Stimulated activated CD8-positive, alpha-beta memory T cell treated with anti-CD3 and anti-CD28 coated beads, Interleukin-12 subunit alpha, Interleukin-12 subunit beta, amount 100 ng/mL, for 4 hours (primary cell): ENCODE data around the gene KISS1R.

Source experiments
- DNase-seq: peaks from one replicate; pipeline ENCODE4 v3.0.0-alpha.2; 2020; ENCODE audit warnings: low read depth

The KISS1R gene

GRCh38 chr19:939439-939838 is 22.3 kb downstream of the KISS1R start:
- DNase-seq: no peak

- no peak for DNase-seq
Observed at GRCh38 chr19:939922-940321, 22.8 kb downstream of the KISS1R start.

GRCh38 chr19:940591-941291 is 23.6 kb downstream of the KISS1R start:
- peak; percentile 54 for DNase-seq

DNA sequence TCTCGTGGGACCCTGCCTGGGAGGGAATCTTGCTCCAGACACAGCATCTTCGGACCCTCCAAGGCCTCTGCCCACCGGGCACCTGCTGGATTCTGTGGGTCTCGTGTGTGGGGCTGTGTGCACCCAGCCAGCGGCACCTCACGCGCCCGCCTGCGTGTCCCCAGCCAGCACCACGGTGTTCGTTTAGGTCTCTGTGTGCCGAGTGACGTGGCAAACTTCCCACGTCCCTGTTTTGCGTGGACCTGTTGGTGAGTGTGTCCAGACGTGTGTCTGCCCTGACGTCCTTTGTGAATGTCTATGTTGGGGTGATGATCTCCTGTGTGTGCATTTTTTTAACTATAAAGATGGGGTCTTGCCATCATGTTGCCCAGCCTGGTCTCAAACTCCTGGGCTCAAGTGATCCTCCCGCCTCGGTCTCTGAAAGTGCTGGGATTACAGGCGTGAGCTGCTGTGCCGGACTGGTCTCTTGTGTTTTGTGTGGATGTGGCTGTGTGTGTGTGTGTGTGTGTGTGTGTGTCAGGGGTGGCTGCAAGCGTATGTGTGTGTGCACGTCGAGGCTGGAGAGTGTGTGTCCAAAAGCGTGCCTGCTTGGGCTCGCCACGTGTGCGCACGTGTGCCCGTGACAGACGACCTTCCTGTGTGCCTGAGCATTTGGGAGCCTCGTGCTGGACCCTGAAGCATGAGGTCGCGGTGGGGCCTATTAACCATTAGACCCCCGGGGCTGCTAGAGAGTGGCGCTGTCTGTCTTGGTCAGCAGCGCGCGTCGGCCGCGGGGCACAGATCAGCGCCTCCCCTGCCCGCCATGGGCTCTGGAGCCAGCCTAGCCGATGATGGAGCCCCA is 24.4 kb downstream of the KISS1R start:
- DNase-seq: no peak

DNA sequence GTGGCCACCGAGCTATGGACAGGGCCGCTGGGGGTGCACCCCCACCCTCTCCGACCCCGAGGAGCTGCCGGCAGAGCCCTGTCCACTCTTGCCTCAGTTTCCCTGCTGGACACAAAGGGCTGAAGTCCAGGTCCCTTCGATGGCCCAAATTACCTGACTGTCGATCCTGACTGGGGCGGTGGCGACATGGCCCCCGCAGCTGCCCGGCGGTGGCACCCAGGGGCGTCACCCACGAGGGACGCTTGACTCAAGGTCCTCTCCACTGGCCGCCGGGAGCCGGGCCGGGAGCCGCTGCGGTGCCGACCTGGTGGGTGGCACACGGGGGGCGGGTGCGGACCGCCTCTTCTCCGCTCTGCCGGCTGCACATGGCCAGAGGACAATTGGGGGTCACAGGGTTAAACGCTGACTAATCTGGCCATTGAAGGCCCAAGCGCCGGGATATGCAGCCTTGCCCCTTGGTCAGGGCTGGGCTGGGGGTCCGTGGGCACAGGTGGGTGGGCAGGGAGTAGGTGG is 25.1 kb downstream of the KISS1R start:
- no peak for DNase-seq

DNA sequence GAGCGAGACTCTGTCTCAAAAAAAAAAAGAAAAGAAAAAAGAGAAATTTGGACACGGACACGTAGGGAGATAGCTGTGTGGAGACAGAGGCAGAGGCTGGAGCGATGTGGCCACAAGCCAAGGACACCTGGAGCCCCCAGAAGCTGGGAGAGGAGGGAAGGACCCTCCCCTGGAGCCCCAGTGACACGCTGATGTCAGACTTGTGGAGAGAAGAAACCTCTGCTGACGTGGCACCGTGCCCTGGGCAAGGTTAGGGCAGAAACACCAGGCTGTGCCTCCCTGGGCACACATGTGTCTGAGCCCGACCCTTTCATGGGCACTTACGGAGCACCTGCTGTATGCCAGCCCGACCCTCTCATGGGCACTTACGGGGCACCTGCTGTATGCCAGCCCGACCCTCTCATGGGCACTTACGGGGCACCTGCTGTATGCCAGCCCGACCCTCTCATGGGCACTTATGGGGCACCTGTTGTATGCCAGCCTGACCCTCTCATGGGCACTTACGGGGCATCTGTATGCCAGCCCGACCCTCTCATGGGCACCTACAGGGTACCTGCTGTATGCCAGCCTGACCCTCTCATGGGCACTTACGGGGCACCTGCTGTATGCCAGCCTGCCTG is 26.5 kb downstream of the KISS1R start:
- DNase-seq: no peak

- DNase-seq: no peak
Observed at GRCh38 chr19:944171-944567, 27.0 kb downstream of the KISS1R start.

DNA sequence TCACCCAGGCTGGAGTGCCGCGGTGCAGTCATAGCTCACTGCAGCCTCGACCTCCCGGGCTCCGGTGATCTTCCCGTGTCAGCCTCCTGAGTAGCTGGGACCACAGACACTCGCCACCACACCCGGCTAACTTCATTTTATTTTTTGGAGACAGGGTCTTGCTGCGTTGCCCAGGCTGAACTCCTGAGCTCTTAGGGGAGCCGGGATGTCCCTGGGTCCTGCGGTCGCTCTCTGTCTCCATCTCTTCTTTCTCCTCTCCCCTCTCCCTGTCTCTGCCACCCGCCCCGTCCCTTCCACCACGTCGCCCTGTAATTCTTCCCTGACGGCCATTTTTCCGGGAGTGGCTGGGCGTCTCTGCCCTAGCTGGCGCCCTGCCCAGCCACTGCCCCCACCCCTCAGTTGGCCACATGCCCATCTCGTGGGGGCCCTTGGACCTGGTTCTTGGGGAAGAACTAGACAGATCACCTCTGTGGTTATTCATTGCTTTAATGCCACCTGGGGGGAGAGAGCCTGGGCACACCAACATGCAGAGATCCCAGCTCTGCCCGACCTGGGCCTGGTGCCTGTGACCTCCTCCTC is 27.6 kb downstream of the KISS1R start:
- no peak for DNase-seq

DNA sequence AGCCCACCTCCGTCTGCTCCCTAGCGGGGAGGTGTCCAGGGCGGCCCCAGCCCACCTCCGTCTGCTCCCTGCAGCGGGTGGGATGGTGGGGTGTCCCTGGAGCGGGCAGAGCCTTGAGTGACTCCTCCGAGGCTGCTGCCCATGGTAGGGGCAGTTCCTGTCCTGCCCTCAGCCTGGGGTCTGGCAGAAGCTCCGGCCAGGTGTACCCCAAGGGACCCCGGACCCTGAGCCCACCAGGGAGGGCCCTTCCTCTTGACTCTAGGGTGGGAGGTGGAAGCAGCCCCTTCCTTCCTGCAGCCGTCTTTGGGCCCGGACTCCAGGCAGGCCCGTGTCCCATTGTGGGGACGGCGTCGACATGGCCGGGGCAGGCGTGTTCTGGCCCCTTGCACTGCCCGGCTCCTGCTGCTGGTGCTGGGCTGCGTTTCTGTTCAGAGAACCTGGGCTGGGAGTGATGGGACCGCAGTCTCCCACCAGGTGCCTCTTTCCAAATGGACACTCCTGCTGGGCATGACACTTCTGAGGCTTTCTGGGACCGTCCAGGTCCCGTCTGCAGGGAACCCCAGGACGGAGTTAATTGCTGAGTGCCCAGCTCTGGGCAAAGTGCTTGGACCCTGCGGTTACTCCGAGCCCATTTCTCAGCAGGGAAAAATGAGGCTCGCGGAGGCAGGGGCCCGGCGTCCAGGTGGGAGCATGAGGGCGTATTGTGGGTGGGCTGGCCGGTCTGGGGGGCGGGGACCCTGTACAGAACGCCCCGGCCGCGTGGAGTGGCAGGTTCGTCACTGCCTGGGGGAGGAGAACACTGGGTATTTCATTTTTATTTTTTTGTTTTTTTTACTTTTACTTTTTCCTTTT is 28.5 kb downstream of the KISS1R start:
- DNase-seq: no peak

DNA sequence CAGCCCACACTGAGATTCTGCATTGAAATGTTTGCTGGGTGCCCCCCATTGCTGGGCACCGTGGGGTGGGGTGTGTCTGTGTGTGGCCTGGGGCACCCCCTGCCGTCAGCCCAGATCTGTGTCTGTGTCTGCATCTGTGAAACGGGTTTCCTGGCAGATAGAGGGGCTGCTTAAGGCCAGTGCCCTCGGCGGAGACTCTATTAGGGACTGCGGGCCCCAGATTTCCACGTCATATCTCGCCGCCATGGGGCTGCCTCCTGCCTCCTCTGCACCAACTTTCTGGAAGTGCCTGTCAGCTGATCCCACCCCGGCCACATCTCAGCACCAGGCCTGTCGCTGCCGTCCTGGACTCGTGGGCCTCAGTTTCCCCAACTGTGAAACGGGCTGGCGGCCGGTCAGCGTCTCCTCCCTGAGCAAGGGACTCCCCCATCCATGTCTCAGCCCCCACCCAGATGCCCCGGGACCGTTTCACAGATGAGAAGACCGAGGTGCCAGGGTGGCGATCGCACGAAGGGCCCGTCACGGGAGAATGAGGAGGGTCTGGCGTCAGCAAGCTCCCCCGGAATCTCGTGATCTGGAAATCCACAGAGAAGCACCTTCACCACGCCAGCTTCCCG is 30.1 kb downstream of the KISS1R start:
- no peak for DNase-seq

GRCh38 chr19:947707-948539 is 30.8 kb downstream of the KISS1R start:
- DNase-seq: no peak

GRCh38 chr19:948842-949496 is 31.8 kb downstream of the KISS1R start:
- no peak for DNase-seq

- DNase-seq: no peak
Observed at GRCh38 chr19:950352-951066, 33.4 kb downstream of the KISS1R start.

- DNase-seq: no peak
Observed at GRCh38 chr19:952049-952679, 35.0 kb downstream of the KISS1R start.

GRCh38 chr19:952680-953444 is 35.7 kb downstream of the KISS1R start:
- no peak for DNase-seq

GRCh38 chr19:953445-954271 is 36.5 kb downstream of the KISS1R start:
- no peak for DNase-seq

DNA sequence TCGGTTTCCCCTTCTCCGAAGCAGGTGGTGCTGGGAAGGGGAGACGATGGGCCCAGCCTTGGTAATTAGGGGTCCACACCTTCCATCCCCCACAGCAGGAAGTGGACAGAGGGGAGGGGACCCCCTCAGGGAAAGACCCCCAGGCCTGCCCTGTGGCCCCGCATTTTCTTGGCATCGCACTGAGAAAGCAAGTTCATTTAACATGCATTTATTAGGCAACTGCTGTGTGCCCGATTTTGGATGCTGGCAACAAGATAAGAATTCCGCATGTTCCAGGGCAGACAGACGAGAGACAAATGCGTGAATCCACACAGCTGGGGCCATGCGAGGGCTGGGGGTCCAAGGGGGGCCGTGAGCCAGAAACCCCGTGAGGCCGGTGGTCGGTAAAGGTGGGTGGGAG is 37.1 kb downstream of the KISS1R start:
- DNase-seq: no peak
